ENCODE results near the gene MUC4. TPM values are rescaled to one million over a fixed set of nuclear protein-coding genes. Genes with fewer than 3 reads are reported as not detected.
"Not testable (repeated sequence)": the region's sequence is repeated elsewhere in the genome, so short reads cannot be mapped to it uniquely, and the experiment has no call there.

Gene MUC4
- polyA plus RNA-seq, 1 of the 3 experiments (the other 2 are of a cell fraction), result 0.07 TPM

DNA sequence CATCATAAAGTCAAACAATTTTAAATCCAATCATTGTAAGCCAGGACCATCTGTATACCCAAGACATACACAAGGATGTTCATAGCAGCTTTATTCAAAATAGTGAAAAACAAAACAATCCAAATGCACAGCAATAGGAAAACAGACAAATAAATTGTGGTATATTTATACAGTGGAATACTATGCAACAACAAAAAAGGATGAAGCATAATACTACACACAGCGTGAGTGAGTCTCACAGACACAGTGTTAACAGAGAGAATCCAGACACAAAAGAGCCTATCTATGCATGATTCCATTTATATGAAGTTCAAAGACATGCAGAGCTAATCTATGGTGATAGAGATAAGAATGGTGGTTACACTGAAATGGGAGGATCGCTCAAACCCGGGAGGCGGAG lies 96.6 kb downstream of the MUC4 start:
- ChIA-PET POLR2A (no interaction called here), CTCF (no interaction called here)
- Histone ChIP-seq H3K79me2 (ENCODE audit: insufficient read depth) (no peaks in the 10 kb centered on the region), H3K27ac (ENCODE audit: low read depth in 2 of 2, low read length in 1 of 2) (no peak overlapping the region), H3F3A (replicated peaks; ENCODE audit: insufficient read depth) (no peaks in the 10 kb centered on the region), H3K9me3 (no peaks in the 10 kb centered on the region), H4K20me1 (ENCODE audit: insufficient read depth) (no peaks in the 10 kb centered on the region), H3K4me1 (ENCODE audit: control insufficient read depth in 1 of 2, insufficient read depth in 2 of 2, low read depth in 1 of 2, low read length in 1 of 2) (no peaks in the 10 kb centered on the region), H3K36me3 (replicated peaks in 1 of 2; ENCODE audit: control insufficient read depth in 1 of 2, insufficient read depth in 2 of 2, low read length in 1 of 2) (no peaks in the 10 kb centered on the region), H3K9me2 (no peaks in the 10 kb centered on the region), H3K27me3 (ENCODE audit: insufficient read depth) (no peaks in the 10 kb centered on the region), H3K4me3 (ENCODE audit: low read depth in 2 of 2, low read length in 1 of 2) (no peak overlapping the region), H3K4me2 (no peak overlapping the region), H2AFZ (ENCODE audit: low read depth) (no peak overlapping the region), H3K9ac (no peak overlapping the region)
- 51% methylated on average over 4 of the region's 4 CpGs for WGBS (ENCODE audit: low lambda C conversion rate)
- TF ChIP-seq MAX (IDR thresholded peaks at IDR 0.05; ENCODE audit: low read depth), result no peak
- TF ChIP-seq EP300 (IDR thresholded peaks at IDR 0.05; ENCODE audit: borderline replicate concordance in 1 of 2, low read depth in 1 of 2, low read length in 1 of 2), result no peak
- TF ChIP-seq SMC3 (IDR thresholded peaks at IDR 0.05; ENCODE audit: low read depth, low read length), result no peak
- TF ChIP-seq, protein P1, sequence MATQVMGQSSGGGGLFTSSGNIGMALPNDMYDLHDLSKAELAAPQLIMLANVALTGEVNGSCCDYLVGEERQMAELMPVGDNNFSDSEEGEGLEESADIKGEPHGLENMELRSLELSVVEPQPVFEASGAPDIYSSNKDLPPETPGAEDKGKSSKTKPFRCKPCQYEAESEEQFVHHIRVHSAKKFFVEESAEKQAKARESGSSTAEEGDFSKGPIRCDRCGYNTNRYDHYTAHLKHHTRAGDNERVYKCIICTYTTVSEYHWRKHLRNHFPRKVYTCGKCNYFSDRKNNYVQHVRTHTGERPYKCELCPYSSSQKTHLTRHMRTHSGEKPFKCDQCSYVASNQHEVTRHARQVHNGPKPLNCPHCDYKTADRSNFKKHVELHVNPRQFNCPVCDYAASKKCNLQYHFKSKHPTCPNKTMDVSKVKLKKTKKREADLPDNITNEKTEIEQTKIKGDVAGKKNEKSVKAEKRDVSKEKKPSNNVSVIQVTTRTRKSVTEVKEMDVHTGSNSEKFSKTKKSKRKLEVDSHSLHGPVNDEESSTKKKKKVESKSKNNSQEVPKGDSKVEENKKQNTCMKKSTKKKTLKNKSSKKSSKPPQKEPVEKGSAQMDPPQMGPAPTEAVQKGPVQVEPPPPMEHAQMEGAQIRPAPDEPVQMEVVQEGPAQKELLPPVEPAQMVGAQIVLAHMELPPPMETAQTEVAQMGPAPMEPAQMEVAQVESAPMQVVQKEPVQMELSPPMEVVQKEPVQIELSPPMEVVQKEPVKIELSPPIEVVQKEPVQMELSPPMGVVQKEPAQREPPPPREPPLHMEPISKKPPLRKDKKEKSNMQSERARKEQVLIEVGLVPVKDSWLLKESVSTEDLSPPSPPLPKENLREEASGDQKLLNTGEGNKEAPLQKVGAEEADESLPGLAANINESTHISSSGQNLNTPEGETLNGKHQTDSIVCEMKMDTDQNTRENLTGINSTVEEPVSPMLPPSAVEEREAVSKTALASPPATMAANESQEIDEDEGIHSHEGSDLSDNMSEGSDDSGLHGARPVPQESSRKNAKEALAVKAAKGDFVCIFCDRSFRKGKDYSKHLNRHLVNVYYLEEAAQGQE (IDR thresholded peaks at IDR 0.05; ENCODE audit: low read depth, low read length), result no peak
- no peak for TF ChIP-seq TAF1 (IDR thresholded peaks at IDR 0.05; ENCODE audit: borderline replicate concordance, low read depth, low read length)
- no peak for TF ChIP-seq TCF12 (IDR thresholded peaks at IDR 0.05)
- no peak for TF ChIP-seq RFX5 (IDR thresholded peaks at IDR 0.05; ENCODE audit: low read length)
- no peak for TF ChIP-seq GATA2 (CRISPR knock-in tag; IDR thresholded peaks at IDR 0.05)
- no peak for TF ChIP-seq MXI1 (IDR thresholded peaks at IDR 0.05; ENCODE audit: low read depth, low read length)
- no peak for TF ChIP-seq CHD2 (IDR thresholded peaks at IDR 0.05; ENCODE audit: low read length, partially characterized antibody)
- no peak for TF ChIP-seq FOXM1 (IDR thresholded peaks at IDR 0.05; ENCODE audit: low read depth)
- TF ChIP-seq FOSL2 (IDR thresholded peaks at IDR 0.05; ENCODE audit: borderline replicate concordance, low read depth), result no peak
- no peak for TF ChIP-seq MEF2A (IDR thresholded peaks at IDR 0.05; ENCODE audit: borderline replicate concordance, low read depth)
- DNase-seq, result no peak

GRCh38 chr3:195714380-195715011 lies 97.2 kb downstream of the MUC4 start:
- Histone ChIP-seq H3K36me3 (replicated peaks in 1 of 2; ENCODE audit: control insufficient read depth in 1 of 2, insufficient read depth in 2 of 2, low read length in 1 of 2) (no peaks in the 10 kb centered on the region), H3K27ac (ENCODE audit: low read depth in 2 of 2, low read length in 1 of 2) (no peak overlapping the region), H3K9me2 (no peaks in the 10 kb centered on the region), H2AFZ (ENCODE audit: low read depth) (no peak overlapping the region), H3K9me3 (no peaks in the 10 kb centered on the region), H3K4me1 (ENCODE audit: control insufficient read depth in 1 of 2, insufficient read depth in 2 of 2, low read depth in 1 of 2, low read length in 1 of 2) (no peaks in the 10 kb centered on the region), H3K9ac (no peak overlapping the region), H3F3A (replicated peaks; ENCODE audit: insufficient read depth) (no peaks in the 10 kb centered on the region), H3K27me3 (ENCODE audit: insufficient read depth) (no peaks in the 10 kb centered on the region), H3K79me2 (ENCODE audit: insufficient read depth) (no peaks in the 10 kb centered on the region), H3K4me2 (no peak overlapping the region), H3K4me3 (ENCODE audit: low read depth in 2 of 2, low read length in 1 of 2) (no peak overlapping the region), H4K20me1 (ENCODE audit: insufficient read depth) (no peaks in the 10 kb centered on the region)
- TF ChIP-seq EP300 (IDR thresholded peaks at IDR 0.05; ENCODE audit: borderline replicate concordance in 1 of 2, low read depth in 1 of 2, low read length in 1 of 2) (no peak), CHD2 (IDR thresholded peaks at IDR 0.05; ENCODE audit: low read length, partially characterized antibody) (no peak)
- TF ChIP-seq, protein P2, sequence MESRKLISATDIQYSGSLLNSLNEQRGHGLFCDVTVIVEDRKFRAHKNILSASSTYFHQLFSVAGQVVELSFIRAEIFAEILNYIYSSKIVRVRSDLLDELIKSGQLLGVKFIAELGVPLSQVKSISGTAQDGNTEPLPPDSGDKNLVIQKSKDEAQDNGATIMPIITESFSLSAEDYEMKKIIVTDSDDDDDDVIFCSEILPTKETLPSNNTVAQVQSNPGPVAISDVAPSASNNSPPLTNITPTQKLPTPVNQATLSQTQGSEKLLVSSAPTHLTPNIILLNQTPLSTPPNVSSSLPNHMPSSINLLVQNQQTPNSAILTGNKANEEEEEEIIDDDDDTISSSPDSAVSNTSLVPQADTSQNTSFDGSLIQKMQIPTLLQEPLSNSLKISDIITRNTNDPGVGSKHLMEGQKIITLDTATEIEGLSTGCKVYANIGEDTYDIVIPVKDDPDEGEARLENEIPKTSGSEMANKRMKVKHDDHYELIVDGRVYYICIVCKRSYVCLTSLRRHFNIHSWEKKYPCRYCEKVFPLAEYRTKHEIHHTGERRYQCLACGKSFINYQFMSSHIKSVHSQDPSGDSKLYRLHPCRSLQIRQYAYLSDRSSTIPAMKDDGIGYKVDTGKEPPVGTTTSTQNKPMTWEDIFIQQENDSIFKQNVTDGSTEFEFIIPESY (IDR thresholded peaks at IDR 0.05; ENCODE audit: borderline replicate concordance, low read depth), result no peak
- ChIA-PET POLR2A (no interaction called here), CTCF (interaction anchor here (1.0 kb wide), 1 partner anchor 136 kb away, joined by 3 read pairs; no protein-coding TSS in a partner anchor)
- WGBS (ENCODE audit: low lambda C conversion rate), result 71% methylated on average over 6 of the region's 6 CpGs
- DNase-seq, result no peak

DNA sequence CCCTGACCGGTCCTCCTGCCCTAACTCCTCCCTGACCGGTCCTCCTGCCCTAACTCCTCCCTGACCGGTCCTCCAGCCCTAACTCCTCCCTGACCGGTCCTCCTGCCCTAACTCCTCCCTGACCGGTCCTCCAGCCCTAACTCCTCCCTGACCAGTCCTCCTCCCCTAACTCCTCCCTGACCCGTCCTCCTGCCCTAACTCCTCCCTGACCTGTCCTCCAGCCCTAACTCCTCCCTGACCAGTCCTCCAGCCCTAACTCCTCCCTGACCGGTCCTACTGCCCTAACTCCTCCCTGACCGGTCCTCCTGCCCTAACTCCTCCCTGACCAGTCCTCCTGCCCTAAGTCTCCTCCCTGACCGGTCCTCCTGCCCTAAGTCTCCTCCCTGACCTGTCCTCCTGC lies 98.6 kb downstream of the MUC4 start:
- H3K36me3 ChIP-seq (replicated peaks in 1 of 2; ENCODE audit: control insufficient read depth in 1 of 2, insufficient read depth in 2 of 2, low read length in 1 of 2); H3K9ac ChIP-seq; H3K4me2 ChIP-seq; H3K27me3 ChIP-seq (ENCODE audit: insufficient read depth); DNase-seq; POLR2A ChIA-PET; H4K20me1 ChIP-seq (ENCODE audit: insufficient read depth); H2AFZ ChIP-seq (ENCODE audit: low read depth); H3K4me3 ChIP-seq (ENCODE audit: low read depth in 2 of 2, low read length in 1 of 2); H3K4me1 ChIP-seq (ENCODE audit: control insufficient read depth in 1 of 2, insufficient read depth in 2 of 2, low read depth in 1 of 2, low read length in 1 of 2); H3K27ac ChIP-seq (ENCODE audit: low read depth in 2 of 2, low read length in 1 of 2); H3F3A ChIP-seq (replicated peaks; ENCODE audit: insufficient read depth); H3K79me2 ChIP-seq (ENCODE audit: insufficient read depth); H3K9me2 ChIP-seq; H3K9me3 ChIP-seq; CTCF ChIA-PET: not testable (repeated sequence)
- WGBS (ENCODE audit: low lambda C conversion rate), result 31% methylated on average over 6 of the region's 9 CpGs
